SHP77 treated with DMSO at 0.1 percent for 48 hours (cell line): ENCODE data around the gene SPINK2.

ENCODE experiments used
- DNase-seq: peaks from one replicate; lab custom pipeline; 2025; lab: John Stamatoyannopoulos, UW

SPINK2 gene

GRCh38 chr4:56821381-56822243, at the start of gene SPINK2:
Gene SPINK2, minus strand, starts transcription at chr4:56821701. Its CDS starts 39 bp downstream, at chr4:56821662.
- no peak for DNase-seq

- DNase-seq = no peak
Measured at GRCh38 chr4:56870946-56871345, 49.4 kb upstream of the SPINK2 start.

- DNase-seq = no peak
Measured at GRCh38 chr4:56863441-56864139, 42.1 kb upstream of the SPINK2 start.

- DNase-seq = no peak
Measured at GRCh38 chr4:56861360-56861759, 39.9 kb upstream of the SPINK2 start.

- no peak for DNase-seq
Measured at GRCh38 chr4:56860781-56861180, 39.3 kb upstream of the SPINK2 start.

GRCh38 chr4:56859841-56860240, 38.3 kb upstream of the SPINK2 start:
- DNase-seq = no peak

- DNase-seq = no peak
Measured at GRCh38 chr4:56857601-56858309, 36.3 kb upstream of the SPINK2 start.

- DNase-seq = no peak
Measured at GRCh38 chr4:56856656-56857055, 35.2 kb upstream of the SPINK2 start.

- no peak for DNase-seq
Measured at GRCh38 chr4:56850910-56851309, 29.4 kb upstream of the SPINK2 start.

- DNase-seq = no peak
Measured at GRCh38 chr4:56844802-56845580, 23.5 kb upstream of the SPINK2 start.

GRCh38 chr4:56843421-56843899, 22.0 kb upstream of the SPINK2 start:
- DNase-seq = no peak

GRCh38 chr4:56840559-56840958, 19.1 kb upstream of the SPINK2 start:
- DNase-seq = no peak

- DNase-seq = no peak
Measured at GRCh38 chr4:56828784-56829535, 7.5 kb upstream of the SPINK2 start.

- DNase-seq = no peak
Measured at GRCh38 chr4:56823933-56824600, 2.6 kb upstream of the SPINK2 start.

GRCh38 chr4:56818797-56819196, 2.7 kb downstream of the SPINK2 start:
- no peak for DNase-seq

- DNase-seq = no peak
Measured at GRCh38 chr4:56817840-56818491, 3.5 kb downstream of the SPINK2 start.

- DNase-seq = no peak
Measured at GRCh38 chr4:56806666-56807065, 14.8 kb downstream of the SPINK2 start.

- no peak for DNase-seq
Measured at GRCh38 chr4:56804551-56804950, 16.9 kb downstream of the SPINK2 start.

GRCh38 chr4:56803471-56803870, 18.0 kb downstream of the SPINK2 start:
- no peak for DNase-seq
